DOHH2 (cell line): ENCODE results near the gene PCTP.

Experiments used
- CTCF ChIP-seq: fragments of 200-600 bp; sonication (generic); IDR thresholded peaks from one replicate; pipeline ENCODE4 v1.5.1; 2014; ENCODE audit warnings: antibody characterized with exemption, mild to moderate bottlenecking, low read depth, low read length; ENCODE audit not compliant: poor library complexity, severe bottlenecking
- EZH2phosphoT487 ChIP-seq: fragments of 200-600 bp; sonication (generic); IDR thresholded peaks from 2 replicates; pipeline ENCODE4 v1.6.1; 2017; ENCODE audit warnings: borderline replicate concordance, mild to moderate bottlenecking, antibody characterized with exemption, low read length, moderate library complexity, mixed read lengths

GRCh38 chr17:55709440-55709839 is 41.4 kb upstream of the PCTP start:
- no peak for TF ChIP-seq CTCF
- TF ChIP-seq EZH2phosphoT487: no peak
